ENCODE results near the gene ATAD3C.

GRCh38 chr1:1411626-1412025 lies 37.9 kb upstream of the ATAD3C start:
- TF ChIP-seq CTCF (IDR thresholded peaks at IDR 0.05) (no peak), POLR2A (IDR thresholded peaks at IDR 0.05) (no peak), POLR2AphosphoS5 (IDR thresholded peaks at IDR 0.05) (no peak)
